ENCODE results near the gene ADGRA1.

DNA sequence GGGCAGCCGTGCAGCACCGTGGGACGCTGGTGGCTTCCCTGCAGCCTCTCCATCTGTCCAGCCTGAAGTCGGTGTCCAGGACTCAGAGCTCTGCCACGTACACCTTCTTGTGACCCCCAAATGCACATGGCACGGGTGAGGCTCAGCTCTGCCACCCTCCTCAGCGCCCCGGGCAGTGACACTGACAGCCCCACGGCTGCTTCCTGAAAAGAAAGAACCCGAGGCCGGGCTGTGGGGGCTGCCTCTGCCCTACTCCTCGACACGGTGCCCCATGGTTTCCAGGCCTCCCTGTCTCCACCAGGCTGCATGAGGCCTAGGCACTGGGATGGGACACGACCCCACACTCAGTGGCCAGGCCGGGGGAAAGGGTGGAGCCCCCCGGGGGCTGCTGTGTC, 13.7 kb downstream of the ADGRA1 start:
- no peak for TF ChIP-seq CTCF (IDR thresholded peaks at IDR 0.05; ENCODE audit: low read length)
- TF ChIP-seq EZH2 (optimal IDR thresholded peaks at IDR 0.05; ENCODE audit: low read depth, low read length): no peak

Data from MM.1S (cell line).